Ascending aorta (tissue), 2 donors: ENCODE results near the gene KRTAP19-8. TPM values are rescaled to one million over a fixed set of nuclear protein-coding genes. Genes with fewer than 3 reads are reported as not detected.

ENCODE experiments used
- DNase-seq, 2 donors: peaks; one replicate each; pipeline ENCODE4 v3.0.0-alpha.2; 2019; ENCODE audit warnings: low spot score in 2 of 2
- H3K27ac ChIP-seq, 2 donors: fragments of 200-600 bp; sonication (generic); one replicate each; pipeline ENCODE4 v1.5.1; 2016 to 2017; ENCODE audit warnings: mild to moderate bottlenecking in 1 of 2
- H3K27me3 ChIP-seq: fragments of 200-600 bp; sonication (generic); one replicate; pipeline ENCODE4 v1.5.1; 2017
- H3K36me3 ChIP-seq, 2 donors: fragments of 200-600 bp; sonication (generic); one replicate each; pipeline ENCODE4 v1.5.1; 2016
- H3K4me1 ChIP-seq, 2 donors: fragments of 200-600 bp; sonication (generic); one replicate each; pipeline ENCODE4 v1.5.1; 2016 to 2017; ENCODE audit warnings: mild to moderate bottlenecking in 1 of 2
- H3K4me3 ChIP-seq, 2 donors: fragments of 200-600 bp; sonication (generic); one replicate each; pipeline ENCODE4 v1.5.1; 2016 to 2017; ENCODE audit warnings: mild to moderate bottlenecking in 1 of 2
- H3K9me3 ChIP-seq, 2 donors: fragments of 200-600 bp; sonication (generic); one replicate each; pipeline ENCODE4 v1.5.1; 2016
- CTCF ChIP-seq, 3 experiments: fragments of 200-600 bp in 2 of 3; fragments of 450-650 bp in 1 of 3; sonication (generic) in 2 of 3; IDR thresholded peaks; one replicate each; pipeline ENCODE4 v1.5.1; 2016 to 2019; ENCODE audit warnings: antibody characterized with exemption in 3 of 3, mild to moderate bottlenecking in 1 of 3, moderate library complexity in 1 of 3
- intact Hi-C: fragments of 100-400 bp; cut with DNase I; formaldehyde crosslinking; loops from one replicate; pipeline ENCODE4 v1.15.1; 2023
- total RNA-seq: library from RNA; depleted of rRNA; stranded (reverse); fragments of >200 nt; gene quantifications from one replicate; pipeline ENCODE4 v1.1.0, GENCODE V29; 2016

Gene KRTAP19-8
- total RNA-seq, result not detected

DNA sequence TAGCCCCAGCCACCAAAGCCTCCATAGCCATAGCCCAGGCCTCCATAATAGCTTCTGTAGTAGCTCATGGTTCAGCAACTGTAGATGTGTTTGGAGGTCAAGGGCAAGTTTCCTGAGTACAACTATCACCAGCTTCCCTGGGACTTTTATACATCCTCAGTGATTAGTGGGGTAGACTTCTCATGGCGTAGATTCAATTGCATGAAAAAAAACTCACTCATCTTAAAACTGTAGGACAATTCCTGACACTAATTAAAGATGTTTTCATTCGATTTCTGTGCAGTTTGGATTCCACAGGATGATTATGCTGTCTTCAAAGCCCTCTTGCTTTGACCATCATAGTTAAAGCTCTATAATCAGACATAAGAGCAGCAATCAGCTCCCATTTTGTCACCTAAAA lies at the start of gene KRTAP19-8:
Gene KRTAP19-8, minus strand, starts transcription at position 101 of the 400 bp plus-strand sequence. Its CDS starts 33 bp downstream, at position 68.
- intact Hi-C loops, result no loop called here
- no peak for DNase-seq
- TF ChIP-seq CTCF (IDR thresholded peaks at IDR 0.05), result no peak
- no peak within 1 kb of the TSS for H3K4me3 ChIP-seq
- no peak within 1 kb of the TSS for H3K27ac ChIP-seq
- no peaks in the 10 kb centered on the region for H3K9me3 ChIP-seq
- no peaks in the 10 kb centered on the region for H3K36me3 ChIP-seq
- H3K4me1 ChIP-seq, result no peaks in the 10 kb centered on the region
- H3K27me3 ChIP-seq, result no peaks in the 10 kb centered on the region

DNA sequence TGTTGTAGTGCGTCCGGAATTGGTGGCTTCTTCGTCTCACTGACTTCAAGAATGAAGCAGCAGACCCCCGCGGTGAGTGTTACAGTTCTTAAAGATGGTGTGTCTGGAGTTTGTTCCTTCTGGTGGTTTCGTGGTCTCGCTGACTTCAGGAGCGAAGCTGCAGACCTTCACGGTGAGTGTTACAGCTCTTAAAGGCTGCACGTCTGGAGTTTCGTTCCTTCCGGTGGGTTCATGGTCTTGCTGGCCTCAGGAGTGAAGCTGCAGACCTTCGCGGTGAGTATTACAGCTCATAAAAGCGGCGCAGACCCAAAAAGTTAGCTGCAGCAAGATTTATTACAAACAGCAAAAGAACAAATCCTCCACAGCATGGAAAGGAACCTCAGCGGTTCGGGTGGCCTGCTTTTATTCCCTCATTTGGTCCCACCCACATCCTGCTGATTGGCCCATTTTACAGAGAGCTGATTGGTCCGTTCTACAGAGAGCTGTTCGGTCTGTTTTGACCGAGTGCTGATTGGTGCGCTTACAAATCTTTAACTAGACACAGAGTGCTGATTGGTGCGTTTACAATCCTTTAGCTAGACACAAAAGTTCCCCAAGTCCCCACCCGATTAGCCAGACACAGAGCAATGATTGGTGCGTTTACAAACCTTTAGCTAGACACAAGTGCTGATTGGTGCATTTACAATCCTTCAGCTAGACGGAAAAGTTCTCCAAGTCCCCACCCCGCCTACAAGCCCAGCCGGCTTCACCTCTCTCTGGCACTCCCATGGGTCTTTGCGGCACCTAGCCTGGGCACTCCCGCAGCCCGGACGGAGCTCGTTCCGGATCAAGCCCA lies 49.6 kb upstream of the KRTAP19-8 start:
- Histone ChIP-seq H3K4me3 (no peak overlapping the region), H3K27me3 (no peaks in the 10 kb centered on the region), H3K36me3 (no peaks in the 10 kb centered on the region), H3K4me1 (no peaks in the 10 kb centered on the region), H3K9me3 (no peaks in the 10 kb centered on the region), H3K27ac (no peak overlapping the region)
- no peak for TF ChIP-seq CTCF (IDR thresholded peaks at IDR 0.05)
- DNase-seq, result no peak
- intact Hi-C loops, result loop anchor here (5.0 to 10.0 kb wide), 2 partner anchors 1043 to 1611 kb away; no protein-coding TSS in a partner anchor

- Histone ChIP-seq H3K4me3 (no peak overlapping the region), H3K9me3 (no peaks in the 10 kb centered on the region), H3K36me3 (no peaks in the 10 kb centered on the region), H3K4me1 (no peaks in the 10 kb centered on the region), H3K27ac (no peak overlapping the region), H3K27me3 (no peaks in the 10 kb centered on the region)
- TF ChIP-seq CTCF (IDR thresholded peaks at IDR 0.05), result no peak
- DNase-seq, result no peak
- intact Hi-C loops, result loop anchor here (5.0 to 10.0 kb wide), 2 partner anchors 1040 to 1607 kb away; no protein-coding TSS in a partner anchor
Observed at GRCh38 chr21:31084689-31085088, 46.4 kb upstream of the KRTAP19-8 start.

- no peak for DNase-seq
- no peaks in the 10 kb centered on the region for H3K36me3 ChIP-seq
- H3K9me3 ChIP-seq, result no peaks in the 10 kb centered on the region
- TF ChIP-seq CTCF (IDR thresholded peaks at IDR 0.05), result no peak
- no peaks in the 10 kb centered on the region for H3K27me3 ChIP-seq
- H3K4me1 ChIP-seq, result no peaks in the 10 kb centered on the region
- no peak overlapping the region for H3K4me3 ChIP-seq
- H3K27ac ChIP-seq, result no peak overlapping the region
- intact Hi-C loops, result no loop called here
Observed at GRCh38 chr21:31078796-31079195, 40.5 kb upstream of the KRTAP19-8 start.

DNA sequence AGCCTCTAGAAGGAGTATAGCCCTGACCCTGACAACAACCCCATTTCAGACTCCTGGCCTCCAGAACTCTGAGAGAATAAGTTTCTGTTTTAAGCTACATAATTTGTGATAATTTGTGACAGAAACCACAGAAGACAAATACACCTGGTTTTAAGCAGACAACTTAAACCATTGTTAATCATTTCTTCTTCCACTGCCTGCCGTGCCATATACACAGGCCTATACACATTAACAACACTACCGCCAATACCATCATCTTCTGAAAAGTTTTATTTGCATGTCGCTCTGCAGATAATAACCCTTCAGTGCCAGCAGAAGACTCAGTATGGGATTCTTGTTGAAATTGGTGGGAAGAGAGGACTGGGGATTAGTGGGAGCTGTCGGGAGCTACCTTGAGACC lies 39.9 kb upstream of the KRTAP19-8 start:
- DNase-seq, result no peak
- Histone ChIP-seq H3K36me3 (no peaks in the 10 kb centered on the region), H3K27me3 (no peaks in the 10 kb centered on the region), H3K4me1 (no peaks in the 10 kb centered on the region), H3K4me3 (no peak overlapping the region), H3K9me3 (no peaks in the 10 kb centered on the region), H3K27ac (no peak overlapping the region)
- intact Hi-C loops, result no loop called here
- TF ChIP-seq CTCF (IDR thresholded peaks at IDR 0.05), result no peak
